Measurements from ENCODE around the gene SLC13A5.
"Not testable (repeated sequence)": the region's sequence is repeated elsewhere in the genome, so short reads cannot be mapped to it uniquely, and the experiment has no call there.

The SLC13A5 gene

GRCh38 chr17:6713130-6713917, at the start of gene SLC13A5:
SLC13A5 (minus strand) TSS chr17:6713369; CDS start chr17:6713333, 36 bp downstream.
- DNase-seq (ENCODE audit: low spot score) = no peak

- DNase-seq (ENCODE audit: low spot score) = no peak
Measured at GRCh38 chr17:6761779-6762178, 48.6 kb upstream of the SLC13A5 start.

- no peak for DNase-seq (ENCODE audit: low spot score)
Measured at GRCh38 chr17:6757747-6758146, 44.6 kb upstream of the SLC13A5 start.

GRCh38 chr17:6756425-6757031, 43.4 kb upstream of the SLC13A5 start:
- DNase-seq (ENCODE audit: low spot score) = no peak

- no peak for DNase-seq (ENCODE audit: low spot score)
Measured at GRCh38 chr17:6755731-6756184, 42.6 kb upstream of the SLC13A5 start, which contains the start of gene XAF1. XAF1 (plus strand) TSS chr17:6756046; CDS start chr17:6756079, 33 bp downstream.

- DNase-seq (ENCODE audit: low spot score) = no peak
Measured at GRCh38 chr17:6755281-6755680, 42.1 kb upstream of the SLC13A5 start.

- no peak for DNase-seq (ENCODE audit: low spot score)
Measured at GRCh38 chr17:6753546-6753945, 40.4 kb upstream of the SLC13A5 start.

GRCh38 chr17:6753006-6753445, 39.9 kb upstream of the SLC13A5 start:
- no peak for DNase-seq (ENCODE audit: low spot score)

- no peak for DNase-seq (ENCODE audit: low spot score)
Measured at GRCh38 chr17:6752068-6752909, 39.1 kb upstream of the SLC13A5 start.

GRCh38 chr17:6749519-6749918, 36.4 kb upstream of the SLC13A5 start:
- no peak for DNase-seq (ENCODE audit: low spot score)

GRCh38 chr17:6748617-6749016, 35.4 kb upstream of the SLC13A5 start:
- DNase-seq (ENCODE audit: low spot score) = no peak

- not testable (repeated sequence) for DNase-seq (ENCODE audit: low spot score)
Measured at GRCh38 chr17:6746665-6747064, 33.5 kb upstream of the SLC13A5 start.

- no peak for DNase-seq (ENCODE audit: low spot score)
Measured at GRCh38 chr17:6729531-6729930, 16.4 kb upstream of the SLC13A5 start.

GRCh38 chr17:6724009-6724408, 10.8 kb upstream of the SLC13A5 start:
- DNase-seq (ENCODE audit: low spot score) = no peak

GRCh38 chr17:6721744-6722143, 8.6 kb upstream of the SLC13A5 start:
- no peak for DNase-seq (ENCODE audit: low spot score)

GRCh38 chr17:6716736-6717135, 3.6 kb upstream of the SLC13A5 start:
- DNase-seq (ENCODE audit: low spot score) = no peak

- DNase-seq (ENCODE audit: low spot score) = no peak
Measured at GRCh38 chr17:6714315-6714874, 1.2 kb upstream of the SLC13A5 start.

- no peak for DNase-seq (ENCODE audit: low spot score)
Measured at GRCh38 chr17:6713918-6714271, 726 bp upstream of the SLC13A5 start.

GRCh38 chr17:6712854-6713129, 377 bp downstream of the SLC13A5 start:
- DNase-seq (ENCODE audit: low spot score) = no peak

GRCh38 chr17:6712058-6712853, 913 bp downstream of the SLC13A5 start:
- DNase-seq (ENCODE audit: low spot score) = no peak

GRCh38 chr17:6711681-6712057, 1.5 kb downstream of the SLC13A5 start:
- no peak for DNase-seq (ENCODE audit: low spot score)

All from hematopoietic multipotent progenitor cell treated with erythropoietin and hydrocortisone succinate and interleukin-3 and kit ligand, for 17 days (in vitro differentiated cells).